COLO829 (cell line): ENCODE data around the gene OR56B1.

ENCODE experiments used
- DNase-seq: peaks from one replicate; pipeline ENCODE4 v3.0.0; 2012; ENCODE audit warnings: low spot score

The OR56B1 gene

DNA sequence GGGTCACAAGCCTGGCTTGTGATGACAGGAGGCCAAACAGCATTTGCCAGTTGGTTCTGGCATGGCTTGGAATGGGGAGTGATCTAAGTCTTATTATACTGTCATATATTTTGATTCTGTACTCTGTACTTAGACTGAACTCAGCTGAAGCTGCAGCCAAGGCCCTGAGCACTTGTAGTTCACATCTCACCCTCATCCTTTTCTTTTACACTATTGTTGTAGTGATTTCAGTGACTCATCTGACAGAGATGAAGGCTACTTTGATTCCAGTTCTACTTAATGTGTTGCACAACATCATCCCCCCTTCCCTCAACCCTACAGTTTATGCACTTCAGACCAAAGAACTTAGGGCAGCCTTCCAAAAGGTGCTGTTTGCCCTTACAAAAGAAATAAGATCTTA lies 843 bp downstream of the OR56B1 start:
- no peak for DNase-seq

DNA sequence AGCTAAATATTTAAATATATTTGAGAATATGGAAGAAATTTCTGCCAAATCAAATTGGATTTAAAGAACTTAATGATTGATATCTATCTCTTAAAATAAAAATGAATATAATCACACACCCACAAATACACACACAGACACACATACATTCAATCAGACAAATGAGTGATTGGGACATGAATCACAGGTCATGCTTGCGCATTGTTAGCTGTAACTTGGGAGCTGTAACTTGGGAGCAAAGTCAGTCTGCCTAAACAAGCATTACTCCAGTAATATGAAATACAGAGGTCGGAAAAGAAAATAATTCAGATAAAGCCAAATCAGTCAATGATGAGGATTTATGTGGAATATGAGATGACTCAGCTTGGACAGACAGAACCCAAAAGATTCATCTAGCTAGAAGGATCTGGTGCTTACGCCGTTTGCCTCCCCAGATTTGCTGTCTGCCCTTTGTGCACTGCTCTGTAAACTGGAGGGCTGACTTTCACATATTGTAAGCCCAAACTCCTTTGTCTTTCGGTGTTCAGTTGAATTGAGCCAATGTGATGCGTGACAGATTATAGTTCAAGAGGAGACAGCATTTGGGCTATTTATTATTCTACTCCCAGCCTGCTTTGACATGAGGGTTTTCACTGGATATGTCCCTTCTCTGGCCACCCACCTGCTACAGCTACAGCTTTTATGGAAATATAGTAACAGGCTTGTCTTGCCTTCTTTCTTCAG lies 1.6 kb downstream of the OR56B1 start:
- DNase-seq, result no peak

DNA sequence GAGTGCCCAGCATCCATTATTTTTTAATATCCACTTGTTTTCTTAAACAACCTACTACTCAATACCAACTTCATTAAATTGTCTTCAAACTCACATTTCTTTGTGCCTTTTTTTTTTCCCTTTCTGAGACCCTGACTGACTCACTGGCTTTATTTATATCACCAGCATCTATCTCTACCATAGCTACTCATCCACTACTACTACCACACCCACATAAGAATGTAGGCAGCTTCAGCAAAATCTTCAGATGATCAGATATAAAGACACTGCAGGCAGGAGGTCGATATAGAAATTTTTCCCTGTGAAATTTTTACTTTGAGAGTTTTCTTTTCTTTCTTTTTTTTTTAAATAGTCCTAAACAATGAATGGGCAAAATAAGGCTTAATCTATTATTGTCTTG lies 2.2 kb downstream of the OR56B1 start:
- no peak for DNase-seq

DNA sequence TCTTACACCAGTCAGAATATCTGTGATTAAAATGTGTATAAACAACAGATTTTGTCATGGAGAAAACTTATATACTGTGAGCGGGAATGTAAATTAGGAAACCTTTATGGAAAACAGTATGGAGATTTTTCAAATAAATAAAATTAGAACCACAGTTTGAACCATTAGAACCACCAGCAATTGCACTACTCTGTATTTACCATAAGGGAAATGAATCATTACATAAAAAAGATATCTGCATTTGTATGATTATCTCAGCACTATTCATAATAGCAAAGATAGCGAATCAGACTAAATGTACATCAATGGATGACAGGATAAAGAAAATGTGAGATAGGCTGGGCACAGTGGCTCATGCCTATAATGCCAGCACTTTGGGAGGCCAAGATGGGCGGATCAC lies 10.4 kb downstream of the OR56B1 start:
- DNase-seq, result no peak

DNA sequence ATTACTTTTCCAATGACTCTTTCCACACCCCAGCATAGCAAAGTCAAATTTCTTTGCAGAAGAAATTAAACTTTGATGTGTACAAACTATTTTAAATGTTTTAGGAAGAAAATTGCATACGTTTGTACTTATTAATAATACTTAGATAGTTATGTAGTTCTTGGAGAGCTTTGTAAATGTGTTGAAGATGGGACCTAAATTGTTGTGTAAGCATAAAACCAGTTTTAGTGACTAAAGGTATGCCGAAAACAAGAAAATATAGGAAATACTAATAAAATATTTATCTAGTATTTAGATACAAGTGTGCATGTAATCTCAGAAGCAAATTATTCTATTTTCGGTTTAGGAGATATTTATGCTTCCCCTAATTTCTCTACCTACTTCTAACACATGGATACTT lies 13.6 kb downstream of the OR56B1 start:
- no peak for DNase-seq

DNA sequence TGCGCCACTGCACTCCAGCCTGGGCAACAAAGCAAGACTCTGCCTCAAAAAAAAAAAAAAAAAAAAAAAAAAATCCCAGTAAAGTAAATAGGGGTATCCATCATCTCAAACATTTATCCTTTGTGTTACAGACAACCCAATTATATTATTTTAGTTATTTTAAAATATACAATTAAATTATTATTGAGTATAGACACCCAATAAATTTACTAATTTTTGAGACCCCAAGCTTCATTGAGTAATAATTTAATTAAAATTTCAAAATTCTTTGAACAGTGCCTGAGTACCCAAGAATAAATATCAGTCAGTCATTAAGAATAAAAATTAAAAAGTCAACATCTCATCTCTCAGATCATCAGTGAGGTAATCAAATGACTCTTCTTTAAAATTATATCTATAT lies 17.7 kb downstream of the OR56B1 start, which contains the start of gene OR52N4:
Gene OR52N4 (plus strand): TSS at position 301 of the 400 bp plus-strand sequence. CDS start 498 bp downstream, outside the sequence.
- DNase-seq, result no peak

DNA sequence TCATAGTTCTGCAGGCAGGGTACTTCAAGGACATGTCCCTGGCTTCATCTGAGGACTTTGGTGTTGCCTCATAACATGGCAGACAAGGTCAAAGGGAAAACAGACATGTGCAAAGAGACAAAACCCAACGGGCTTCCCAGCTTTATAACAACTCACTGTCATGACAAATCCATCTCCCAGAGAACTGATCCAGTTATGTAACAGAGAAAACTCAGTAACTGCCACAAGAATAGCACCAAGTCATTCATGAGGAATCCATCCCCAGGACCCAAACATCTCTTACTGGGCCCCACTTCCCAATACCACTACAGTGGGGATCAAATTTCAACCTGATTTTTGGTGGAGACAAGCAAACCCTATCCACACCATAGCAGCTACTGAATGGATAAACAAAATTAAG lies 30.8 kb downstream of the OR56B1 start:
- DNase-seq, result no peak

DNA sequence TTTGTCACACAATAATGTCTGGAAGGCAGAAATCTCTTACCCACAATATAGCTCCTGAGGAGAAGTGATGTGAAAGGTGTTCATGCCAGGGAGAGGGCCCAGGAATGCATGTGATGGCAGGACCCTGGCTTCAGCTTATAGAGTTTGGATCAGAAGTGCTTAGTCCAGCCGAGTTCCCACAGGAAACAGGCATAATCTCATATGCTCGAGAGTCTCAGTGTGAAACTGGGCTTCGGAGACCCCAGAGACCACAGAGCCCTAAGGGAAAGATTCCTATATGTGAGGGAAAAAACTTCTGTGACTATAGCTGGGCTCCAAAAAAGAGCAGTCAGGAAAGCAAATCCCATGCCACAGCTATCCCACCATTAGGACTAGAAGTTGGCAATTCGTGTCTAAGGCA lies 47.0 kb downstream of the OR56B1 start, which contains the start of gene OR52N5:
Gene OR52N5 (minus strand): TSS at position 101 of the 400 bp plus-strand sequence. CDS start 4,721 bp downstream, outside the sequence.
- no peak for DNase-seq
